ENCODE results near the gene BCAS3. TPM values are rescaled to one million over a fixed set of nuclear protein-coding genes. Genes with fewer than 3 reads are reported as not detected.
"Not testable (repeated sequence)": the region's sequence is repeated elsewhere in the genome, so short reads cannot be mapped to it uniquely, and the experiment has no call there.

The BCAS3 gene
- total RNA-seq, 4 donors from 2014 or later = 13.0 to 27.8 (median 20.7) TPM

DNA sequence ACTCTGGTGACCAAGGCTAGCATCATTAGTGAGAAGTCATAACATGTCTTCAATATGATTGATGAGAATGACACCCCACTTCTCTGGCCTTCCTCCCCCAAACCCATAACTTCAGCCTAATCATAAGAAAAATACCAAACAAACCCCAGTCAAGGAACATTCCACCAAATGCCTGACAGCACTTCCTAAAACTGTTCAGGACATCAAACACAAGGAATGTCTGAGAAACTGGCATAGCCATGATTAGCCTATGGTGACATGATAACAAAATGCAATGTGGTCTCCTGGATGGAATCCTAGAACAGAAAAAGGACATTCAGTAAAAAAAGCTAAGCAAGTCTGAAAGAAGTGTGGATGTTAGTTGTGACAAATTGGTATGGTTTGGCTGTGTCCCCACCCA lies 749.9 kb downstream of the BCAS3 start:
- no peaks in the 10 kb centered on the region for H3K4me1 ChIP-seq
- H3K27ac ChIP-seq = no peak overlapping the region
- no peaks in the 10 kb centered on the region for H3K36me3 ChIP-seq
- DNase-seq = no peak
- TF ChIP-seq, protein P1, sequence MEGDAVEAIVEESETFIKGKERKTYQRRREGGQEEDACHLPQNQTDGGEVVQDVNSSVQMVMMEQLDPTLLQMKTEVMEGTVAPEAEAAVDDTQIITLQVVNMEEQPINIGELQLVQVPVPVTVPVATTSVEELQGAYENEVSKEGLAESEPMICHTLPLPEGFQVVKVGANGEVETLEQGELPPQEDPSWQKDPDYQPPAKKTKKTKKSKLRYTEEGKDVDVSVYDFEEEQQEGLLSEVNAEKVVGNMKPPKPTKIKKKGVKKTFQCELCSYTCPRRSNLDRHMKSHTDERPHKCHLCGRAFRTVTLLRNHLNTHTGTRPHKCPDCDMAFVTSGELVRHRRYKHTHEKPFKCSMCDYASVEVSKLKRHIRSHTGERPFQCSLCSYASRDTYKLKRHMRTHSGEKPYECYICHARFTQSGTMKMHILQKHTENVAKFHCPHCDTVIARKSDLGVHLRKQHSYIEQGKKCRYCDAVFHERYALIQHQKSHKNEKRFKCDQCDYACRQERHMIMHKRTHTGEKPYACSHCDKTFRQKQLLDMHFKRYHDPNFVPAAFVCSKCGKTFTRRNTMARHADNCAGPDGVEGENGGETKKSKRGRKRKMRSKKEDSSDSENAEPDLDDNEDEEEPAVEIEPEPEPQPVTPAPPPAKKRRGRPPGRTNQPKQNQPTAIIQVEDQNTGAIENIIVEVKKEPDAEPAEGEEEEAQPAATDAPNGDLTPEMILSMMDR (IDR thresholded peaks at IDR 0.05) = no peak
- TF ChIP-seq POLR2A (IDR thresholded peaks at IDR 0.05) = no peak
- H3K4me3 ChIP-seq = no peak overlapping the region
- H3K9me3 ChIP-seq = no peaks in the 10 kb centered on the region
- intact Hi-C loops (cut with DNase I) = no loop called here
- H3K27me3 ChIP-seq = peaks cover 0 to 46% (median 0%) of the 10 kb centered on the region in 4 donors

DNA sequence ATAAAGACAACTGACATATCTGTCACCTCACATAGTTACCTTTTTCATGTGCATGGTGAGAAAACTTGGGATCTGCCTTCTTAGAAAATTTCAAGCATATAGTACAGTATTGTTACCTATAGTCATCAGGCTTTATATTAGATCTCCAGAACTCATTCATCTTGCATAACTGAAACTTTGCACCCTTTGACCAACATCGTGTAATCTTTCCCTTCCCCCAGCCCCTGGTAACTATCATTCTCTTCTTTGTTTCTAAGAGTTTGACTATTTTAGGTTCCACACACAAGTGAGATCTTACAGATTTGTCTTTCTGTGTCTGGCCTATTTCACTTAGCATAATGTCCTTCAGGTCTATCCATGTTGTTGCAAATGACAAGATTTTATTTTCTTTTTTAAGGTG lies 751.6 kb downstream of the BCAS3 start:
- TF ChIP-seq POLR2A (IDR thresholded peaks at IDR 0.05) = no peak
- no peak for DNase-seq
- Histone ChIP-seq H3K4me1 (no peaks in the 10 kb centered on the region), H3K9me3 (no peaks in the 10 kb centered on the region), H3K27me3 (peaks cover 0 to 34% (median 0%) of the 10 kb centered on the region in 4 donors), H3K36me3 (no peaks in the 10 kb centered on the region), H3K27ac (no peak overlapping the region), H3K4me3 (no peak overlapping the region)
- intact Hi-C loops (cut with DNase I) = no loop called here
- 56 to 64% methylated on average over 1 of the region's 1 CpG for WGBS, 2 donors

DNA sequence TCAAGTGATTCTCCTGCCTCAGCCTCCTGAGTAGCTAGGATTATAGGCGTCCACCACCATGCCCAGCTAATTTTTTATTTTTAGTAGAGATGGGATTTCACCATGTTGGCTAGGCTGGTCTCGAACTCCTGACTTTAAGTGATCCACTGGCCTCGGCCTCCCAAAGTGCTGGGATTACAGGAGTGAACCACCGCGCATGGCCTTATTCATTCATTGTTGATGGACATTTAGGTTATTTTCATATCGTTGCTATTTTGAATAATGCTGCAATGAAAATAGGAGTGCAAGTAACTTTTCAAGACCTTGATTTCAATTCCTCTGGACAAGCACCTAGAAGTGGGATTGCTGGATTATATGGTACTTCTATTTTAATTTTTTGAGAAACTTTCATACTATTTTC lies 752.2 kb downstream of the BCAS3 start:
- H3K36me3 ChIP-seq = not testable (repeated sequence)

DNA sequence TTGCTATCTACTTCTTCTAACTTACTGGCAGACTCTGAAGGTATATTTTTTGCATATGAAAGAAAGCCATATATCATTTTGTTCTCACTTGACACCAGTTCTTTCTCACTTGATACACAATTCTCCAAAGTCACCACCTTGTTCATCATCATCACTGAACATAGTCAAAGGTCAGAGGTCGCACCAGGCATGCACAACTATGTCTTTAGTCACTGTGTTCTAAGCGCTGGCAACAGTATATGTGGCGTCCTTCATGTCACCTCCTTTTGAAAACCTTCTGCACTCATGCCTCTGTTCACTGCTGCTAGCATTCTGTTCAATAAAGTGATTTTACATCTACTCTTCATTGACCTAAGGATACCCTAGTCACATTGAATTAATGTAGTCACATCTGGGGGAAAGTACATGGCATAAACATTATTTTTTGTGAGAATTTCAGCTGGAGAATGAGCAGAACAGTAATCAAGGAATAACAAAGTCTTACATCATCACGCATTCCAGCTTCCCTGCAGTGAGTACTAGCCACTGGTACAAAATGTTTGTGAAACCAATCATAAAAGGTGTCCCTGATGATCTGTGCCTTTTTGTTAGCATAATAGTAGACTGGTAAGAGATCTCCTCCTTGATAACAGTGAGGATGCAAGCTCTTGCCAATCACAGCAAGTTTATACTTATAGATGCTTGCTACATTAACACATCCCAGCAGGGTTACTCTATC lies 754.1 kb downstream of the BCAS3 start:
- WGBS, 2 donors = 74 to 80% methylated on average over 4 of the region's 4 CpGs
- no peak for DNase-seq
- no peak overlapping the region for H3K4me3 ChIP-seq
- peaks cover 0 to 20% (median 0%) of the 10 kb centered on the region in 4 donors for H3K27me3 ChIP-seq
- no peaks in the 10 kb centered on the region for H3K4me1 ChIP-seq
- no peaks in the 10 kb centered on the region for H3K36me3 ChIP-seq
- TF ChIP-seq, protein P1 (IDR thresholded peaks at IDR 0.05) = no peak
- no peak for TF ChIP-seq POLR2A (IDR thresholded peaks at IDR 0.05)
- no peak overlapping the region for H3K27ac ChIP-seq
- H3K9me3 ChIP-seq = peaks cover 0 to 11% (median 4%) of the 10 kb centered on the region in 3 donors
- intact Hi-C loops (cut with DNase I) = no loop called here

More for the DNA sequence above, 752.2 kb downstream of the BCAS3 start:
- H3K27ac ChIP-seq; H3K4me3 ChIP-seq; DNase-seq; intact Hi-C loops (cut with DNase I); H3K9me3 ChIP-seq; H3K4me1 ChIP-seq: not testable (repeated sequence)
- WGBS, 2 donors = 87 to 89% methylated on average over 6 of the region's 6 CpGs
- peaks cover 0 to 29% (median 0%) of the 10 kb centered on the region in 4 donors for H3K27me3 ChIP-seq

DNA sequence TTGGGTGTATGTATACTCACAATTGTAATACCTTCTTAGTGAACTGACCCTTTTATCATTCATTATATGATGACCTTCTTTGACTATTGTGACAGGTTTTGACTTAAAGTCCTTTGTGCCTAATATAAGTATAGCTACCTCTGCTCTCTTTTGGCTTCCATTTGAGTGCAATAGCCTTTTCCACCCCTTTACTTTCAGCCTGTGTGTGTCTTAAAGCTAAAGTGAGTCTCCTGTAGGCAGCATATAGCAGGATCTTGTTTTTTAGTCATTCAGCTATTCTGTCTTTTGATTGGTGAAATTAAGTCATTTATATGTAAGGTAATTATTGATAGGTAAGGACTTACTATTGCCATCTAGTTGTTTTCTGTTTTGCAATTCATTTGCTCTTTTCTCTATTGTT lies 758.6 kb downstream of the BCAS3 start:
- Histone ChIP-seq H3K36me3 (no peaks in the 10 kb centered on the region), H3K9me3 (peaks cover 0 to 11% (median 9%) of the 10 kb centered on the region in 3 donors), H3K4me1 (no peaks in the 10 kb centered on the region), H3K27me3 (peaks cover 0 to 42% (median 0%) of the 10 kb centered on the region in 4 donors), H3K27ac (no peak overlapping the region), H3K4me3 (no peak overlapping the region)
- TF ChIP-seq, protein P1 (IDR thresholded peaks at IDR 0.05) = no peak
- TF ChIP-seq POLR2A (IDR thresholded peaks at IDR 0.05) = no peak
- intact Hi-C loops (cut with DNase I) = no loop called here
- DNase-seq = no peak

DNA sequence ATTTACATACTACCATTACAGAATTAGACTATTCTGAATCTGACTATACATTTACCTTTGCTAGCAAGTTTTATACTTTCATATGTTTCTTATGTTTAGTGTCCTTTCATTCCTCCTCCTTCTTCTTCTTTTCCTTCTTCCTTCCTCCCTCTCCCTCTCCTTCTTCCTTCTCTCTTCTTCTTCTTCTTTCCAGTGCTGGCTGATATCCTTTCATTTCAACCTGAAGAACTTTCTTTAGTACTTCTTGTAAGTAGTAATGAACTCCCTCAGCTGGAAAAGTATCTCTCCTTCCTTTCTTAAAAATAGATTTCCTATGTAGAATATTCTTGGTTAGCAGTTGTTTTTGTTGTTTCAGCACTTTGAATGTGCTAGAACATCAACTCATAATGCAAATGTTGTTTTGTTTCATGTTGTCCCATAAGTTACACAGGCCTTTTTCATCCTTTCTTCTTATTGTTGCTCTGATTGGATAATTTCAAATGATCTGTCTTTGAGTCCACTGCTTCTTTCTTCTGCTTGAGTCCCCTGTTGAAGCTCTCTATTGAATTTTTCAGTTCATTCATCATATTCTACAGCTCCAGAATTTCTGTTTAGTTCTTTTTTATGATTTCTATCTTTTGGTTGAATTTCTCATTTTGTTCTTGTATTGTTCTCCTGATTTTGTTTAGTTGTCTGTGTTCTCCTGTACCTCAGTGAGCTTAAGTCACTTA lies 759.5 kb downstream of the BCAS3 start:
- intact Hi-C loops (cut with DNase I) = no loop called here
- peaks cover 0 to 11% (median 9%) of the 10 kb centered on the region in 3 donors for H3K9me3 ChIP-seq
- TF ChIP-seq POLR2A (IDR thresholded peaks at IDR 0.05) = no peak
- TF ChIP-seq, protein P1 (IDR thresholded peaks at IDR 0.05) = no peak
- peaks cover 0 to 46% (median 0%) of the 10 kb centered on the region in 4 donors for H3K27me3 ChIP-seq
- H3K4me1 ChIP-seq = no peaks in the 10 kb centered on the region
- DNase-seq = no peak
- no peak overlapping the region for H3K4me3 ChIP-seq
- no peak overlapping the region for H3K27ac ChIP-seq
- H3K36me3 ChIP-seq = no peaks in the 10 kb centered on the region
